Cardiac fibroblast (primary cell): ENCODE measurements around the gene RAPGEF4.
A peak's percentile ranks its signal among the peaks of the same experiment; 100 is the strongest.

Experiments
- DNase-seq, 2 donors: peaks; one replicate each; pipeline versions ENCODE4 v3.0.0 to v3.0.0-alpha.2; 2010; ENCODE audit warnings: low read depth in 2 of 2
- H3K4me3 ChIP-seq, 2 donors: replicated peaks in 1 of 2; 1 replicate in 1 of 2; 2 replicates in 1 of 2; pipeline ENCODE4 v1.5.1; 2011; ENCODE audit warnings: low read depth in 2 of 2, low read length in 2 of 2, mild to moderate bottlenecking in 2 of 2, moderate library complexity in 1 of 2
- TF ChIP-seq, protein P1 (sequence below): IDR thresholded peaks from one replicate; pipeline ENCODE4 v1.5.1; 2011; ENCODE audit warnings: low read depth, mild to moderate bottlenecking, low read length, inconsistent platforms

RAPGEF4 gene

DNA sequence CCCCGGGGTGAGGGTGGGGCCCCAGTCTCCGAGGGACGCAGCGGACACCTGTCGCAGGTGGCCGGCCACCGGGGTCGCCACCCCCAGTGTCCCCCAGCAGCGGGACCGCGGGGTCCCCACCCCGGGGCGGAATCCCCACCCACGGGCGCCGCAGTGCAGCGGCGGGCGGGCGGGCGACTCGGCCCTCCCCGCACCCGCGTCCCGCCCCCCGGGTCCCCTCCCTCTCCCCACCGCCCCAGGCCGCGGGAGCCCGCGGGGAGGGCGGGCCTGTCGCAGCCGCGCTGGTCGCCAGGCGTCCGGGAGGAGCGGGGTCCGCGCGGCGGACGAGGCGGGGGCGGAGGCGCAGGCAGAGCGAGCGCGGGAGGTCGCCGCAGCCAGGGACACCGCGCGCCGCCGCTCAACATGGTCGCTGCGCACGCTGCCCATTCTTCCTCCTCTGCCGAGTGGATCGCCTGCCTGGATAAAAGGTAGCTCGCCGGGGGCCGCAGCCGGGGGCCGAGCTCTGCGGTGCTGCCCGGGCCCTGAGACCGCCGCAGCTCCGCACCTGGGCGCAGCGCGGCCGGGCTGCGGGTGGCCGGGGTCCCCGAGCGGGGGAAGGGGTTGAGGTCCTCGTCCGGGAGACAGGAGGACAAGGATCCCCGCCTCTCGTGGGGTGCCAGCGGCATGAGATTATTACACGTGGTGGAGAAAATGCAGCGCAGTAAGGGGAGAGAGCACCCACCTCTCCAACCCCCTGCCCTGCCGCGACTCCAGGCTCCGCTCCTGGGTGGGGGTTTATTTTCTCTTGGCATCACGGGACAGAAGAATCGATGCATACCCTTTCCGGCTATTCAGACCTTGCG, at the start of gene RAPGEF4:
RAPGEF4 (plus strand) TSS at position 264 of the 842 bp plus-strand sequence; CDS start at position 403, 139 bp downstream.
- TF ChIP-seq, protein P1, sequence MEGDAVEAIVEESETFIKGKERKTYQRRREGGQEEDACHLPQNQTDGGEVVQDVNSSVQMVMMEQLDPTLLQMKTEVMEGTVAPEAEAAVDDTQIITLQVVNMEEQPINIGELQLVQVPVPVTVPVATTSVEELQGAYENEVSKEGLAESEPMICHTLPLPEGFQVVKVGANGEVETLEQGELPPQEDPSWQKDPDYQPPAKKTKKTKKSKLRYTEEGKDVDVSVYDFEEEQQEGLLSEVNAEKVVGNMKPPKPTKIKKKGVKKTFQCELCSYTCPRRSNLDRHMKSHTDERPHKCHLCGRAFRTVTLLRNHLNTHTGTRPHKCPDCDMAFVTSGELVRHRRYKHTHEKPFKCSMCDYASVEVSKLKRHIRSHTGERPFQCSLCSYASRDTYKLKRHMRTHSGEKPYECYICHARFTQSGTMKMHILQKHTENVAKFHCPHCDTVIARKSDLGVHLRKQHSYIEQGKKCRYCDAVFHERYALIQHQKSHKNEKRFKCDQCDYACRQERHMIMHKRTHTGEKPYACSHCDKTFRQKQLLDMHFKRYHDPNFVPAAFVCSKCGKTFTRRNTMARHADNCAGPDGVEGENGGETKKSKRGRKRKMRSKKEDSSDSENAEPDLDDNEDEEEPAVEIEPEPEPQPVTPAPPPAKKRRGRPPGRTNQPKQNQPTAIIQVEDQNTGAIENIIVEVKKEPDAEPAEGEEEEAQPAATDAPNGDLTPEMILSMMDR = no peak
- DNase-seq = no peak
- H3K4me3 ChIP-seq = peak within 1 kb of the TSS in 1 of 2 donors; percentile 6

- H3K4me3 ChIP-seq = no peak overlapping the region
- peak; percentile 96 to 97 for DNase-seq
- TF ChIP-seq, protein P1 = no peak
Measured at GRCh38 chr2:172693037-172693436, 42.6 kb upstream of the RAPGEF4 start.

DNA sequence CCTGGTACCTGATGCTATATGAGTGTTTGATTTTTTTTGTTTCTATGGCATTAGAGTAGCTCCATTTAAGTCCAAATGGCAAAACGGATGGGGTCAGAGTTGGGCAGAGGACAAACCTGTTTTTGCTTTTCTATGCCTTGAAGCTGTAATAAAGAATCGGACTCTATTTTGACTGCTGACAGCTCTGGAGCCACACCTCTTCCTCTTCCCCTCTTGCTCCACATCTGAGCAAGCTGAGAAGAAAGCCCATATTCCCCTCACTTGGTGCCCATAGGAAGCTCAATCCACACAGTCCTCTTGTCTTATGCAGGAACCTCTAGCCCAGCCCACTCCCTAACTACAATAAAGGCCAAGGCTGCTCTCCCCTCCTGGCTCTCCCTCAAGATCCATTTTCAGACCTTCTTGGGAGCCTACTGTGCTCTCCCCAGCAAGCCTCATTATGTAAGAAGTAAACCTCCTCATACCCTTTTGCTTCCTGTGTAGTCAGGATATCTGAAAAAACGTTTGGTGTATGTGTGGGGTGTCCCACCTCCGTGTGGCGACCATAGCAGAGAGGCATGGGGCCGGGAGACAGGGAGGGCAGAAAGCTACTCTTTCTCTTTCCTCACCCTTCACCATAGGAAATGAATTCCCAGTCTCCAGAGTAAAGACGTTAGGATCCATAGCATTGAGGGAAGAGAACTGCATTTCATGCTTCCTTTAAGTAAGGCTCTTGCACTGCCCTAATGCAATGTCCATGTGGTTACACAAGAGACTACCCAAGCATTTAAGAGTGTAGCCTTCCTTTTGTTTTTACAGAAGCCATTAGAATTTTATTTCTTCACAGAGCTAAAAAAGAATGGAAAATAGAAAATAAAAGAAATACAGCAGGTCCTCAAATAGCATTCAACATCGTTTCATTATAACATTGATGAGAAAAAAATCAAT, 41.9 kb upstream of the RAPGEF4 start:
- DNase-seq = peak; percentile 28 to 45
- TF ChIP-seq, protein P1 = no peak
- H3K4me3 ChIP-seq = no peak overlapping the region

- TF ChIP-seq, protein P1 = no peak
- no peak for DNase-seq
- H3K4me3 ChIP-seq = no peak overlapping the region
Measured at GRCh38 chr2:172697296-172697695, 38.3 kb upstream of the RAPGEF4 start.

DNA sequence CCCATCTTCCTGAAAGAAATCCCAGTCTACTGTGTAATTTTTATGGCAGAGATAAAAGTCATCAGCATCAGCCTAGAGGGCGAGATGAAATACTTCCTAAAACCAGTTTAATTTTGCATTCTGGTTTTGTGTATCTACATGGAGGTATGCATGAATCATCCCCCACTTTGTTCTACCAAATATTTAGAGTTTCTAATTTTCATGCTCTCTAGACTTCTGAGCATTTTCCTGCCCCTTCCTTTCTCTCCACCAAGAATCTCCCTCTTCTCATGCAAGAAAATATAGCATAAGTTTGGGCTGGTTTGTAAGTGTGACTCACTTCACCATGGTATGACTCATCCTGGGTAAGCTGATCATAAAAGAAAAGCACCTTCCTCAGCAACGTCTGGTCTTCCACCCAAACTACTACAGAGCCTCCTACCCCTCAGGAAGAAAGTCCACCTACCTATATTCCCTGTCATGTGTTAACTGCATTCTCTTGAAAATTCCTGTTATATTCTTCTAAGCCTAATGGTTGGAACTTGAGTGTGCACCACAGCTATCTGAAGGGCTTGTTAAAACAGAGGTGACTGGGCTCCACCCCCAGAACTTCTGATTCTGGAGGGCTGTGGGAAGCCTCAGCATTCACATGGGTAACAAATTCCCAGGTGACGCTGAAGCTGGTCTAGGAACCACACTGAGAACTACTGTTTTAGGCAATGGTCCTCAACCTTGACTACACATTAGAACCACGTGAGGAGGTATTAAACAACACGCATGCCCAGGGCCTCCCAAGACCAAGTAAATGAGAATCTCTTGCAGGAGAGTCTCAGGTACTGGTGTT, 37.4 kb upstream of the RAPGEF4 start:
- no peak overlapping the region for H3K4me3 ChIP-seq
- TF ChIP-seq, protein P1 = no peak
- DNase-seq = peak; percentile 43 to 80

- peak; percentile 16 to 89 for DNase-seq
- TF ChIP-seq, protein P1 = no peak
- no peak overlapping the region for H3K4me3 ChIP-seq
Measured at GRCh38 chr2:172701250-172701649, 34.4 kb upstream of the RAPGEF4 start.
